ENCODE data around the gene AHNAK.
A peak's percentile ranks its signal among the peaks of the same experiment; 100 is the strongest.

AHNAK gene

GRCh38 chr11:62430425-62430824 lies 116.2 kb downstream of the AHNAK start:
- no peak for DNase-seq

GRCh38 chr11:62428871-62429560 lies 117.6 kb downstream of the AHNAK start:
- DNase-seq = no peak

GRCh38 chr11:62427630-62428233 lies 118.9 kb downstream of the AHNAK start:
- peak; percentile 64 for DNase-seq

GRCh38 chr11:62423012-62423411 lies 123.6 kb downstream of the AHNAK start:
- no peak for DNase-seq

- DNase-seq = no peak
Observed at GRCh38 chr11:62421996-62422395, 124.6 kb downstream of the AHNAK start.

GRCh38 chr11:62420882-62421281 lies 125.7 kb downstream of the AHNAK start:
- DNase-seq = no peak

GRCh38 chr11:62419943-62420342 lies 126.7 kb downstream of the AHNAK start:
- DNase-seq = no peak

- DNase-seq = no peak
Observed at GRCh38 chr11:62419314-62419929, 127.2 kb downstream of the AHNAK start.

GRCh38 chr11:62418733-62419132 lies 127.9 kb downstream of the AHNAK start, which contains the start of gene SCGB1A1:
Gene SCGB1A1, plus strand, starts transcription at chr11:62419033. Its CDS starts 63 bp downstream, at chr11:62419096.
- DNase-seq = no peak

GRCh38 chr11:62418136-62418535 lies 128.5 kb downstream of the AHNAK start:
- no peak for DNase-seq

- no peak for DNase-seq
Observed at GRCh38 chr11:62416596-62416995, 130.0 kb downstream of the AHNAK start.

GRCh38 chr11:62413060-62413696 lies 133.4 kb downstream of the AHNAK start:
- no peak for DNase-seq

GRCh38 chr11:62411524-62411923 lies 135.1 kb downstream of the AHNAK start:
- no peak for DNase-seq

GRCh38 chr11:62410972-62411371 lies 135.6 kb downstream of the AHNAK start:
- no peak for DNase-seq

GRCh38 chr11:62409831-62410230 lies 136.8 kb downstream of the AHNAK start:
- no peak for DNase-seq

- DNase-seq = no peak
Observed at GRCh38 chr11:62406034-62406433, 140.6 kb downstream of the AHNAK start.

GRCh38 chr11:62404901-62405300 lies 141.7 kb downstream of the AHNAK start:
- no peak for DNase-seq

- DNase-seq = no peak
Observed at GRCh38 chr11:62404435-62404834, 142.2 kb downstream of the AHNAK start.

GRCh38 chr11:62402960-62403730 lies 143.5 kb downstream of the AHNAK start:
- DNase-seq = no peak

- peak; percentile 80 for DNase-seq
Observed at GRCh38 chr11:62402226-62402959, 144.2 kb downstream of the AHNAK start.

GRCh38 chr11:62401811-62402210 lies 144.8 kb downstream of the AHNAK start:
- DNase-seq = no peak

GRCh38 chr11:62401356-62401755 lies 145.2 kb downstream of the AHNAK start:
- no peak for DNase-seq

All from activated effector memory CD4-positive, alpha-beta T cell treated with anti-CD3 and anti-CD28 coated beads, Interleukin-2, amount 50 U/mL, for 16 hours (primary cell).